ENCODE results near the gene ATOH1.

The ATOH1 gene

DNA sequence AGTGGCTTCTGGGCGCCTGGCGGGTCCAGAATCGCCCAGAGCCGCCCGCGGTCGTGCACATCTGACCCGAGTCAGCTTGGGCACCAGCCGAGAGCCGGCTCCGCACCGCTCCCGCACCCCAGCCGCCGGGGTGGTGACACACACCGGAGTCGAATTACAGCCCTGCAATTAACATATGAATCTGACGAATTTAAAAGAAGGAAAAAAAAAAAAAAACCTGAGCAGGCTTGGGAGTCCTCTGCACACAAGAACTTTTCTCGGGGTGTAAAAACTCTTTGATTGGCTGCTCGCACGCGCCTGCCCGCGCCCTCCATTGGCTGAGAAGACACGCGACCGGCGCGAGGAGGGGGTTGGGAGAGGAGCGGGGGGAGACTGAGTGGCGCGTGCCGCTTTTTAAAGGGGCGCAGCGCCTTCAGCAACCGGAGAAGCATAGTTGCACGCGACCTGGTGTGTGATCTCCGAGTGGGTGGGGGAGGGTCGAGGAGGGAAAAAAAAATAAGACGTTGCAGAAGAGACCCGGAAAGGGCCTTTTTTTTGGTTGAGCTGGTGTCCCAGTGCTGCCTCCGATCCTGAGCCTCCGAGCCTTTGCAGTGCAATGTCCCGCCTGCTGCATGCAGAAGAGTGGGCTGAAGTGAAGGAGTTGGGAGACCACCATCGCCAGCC lies at the start of gene ATOH1:
TSS of gene ATOH1 (plus strand) at position 422 of the 663 bp plus-strand sequence. CDS start at position 596, 174 bp downstream.
- peak; percentile 2 to 10 for DNase-seq
- no peak for TF ChIP-seq GATA1 (IDR thresholded peaks at IDR 0.05; ENCODE audit: low read depth, low read length)
- TF ChIP-seq POLR2A (IDR thresholded peaks at IDR 0.05; ENCODE audit: low read length): no peak

DNA sequence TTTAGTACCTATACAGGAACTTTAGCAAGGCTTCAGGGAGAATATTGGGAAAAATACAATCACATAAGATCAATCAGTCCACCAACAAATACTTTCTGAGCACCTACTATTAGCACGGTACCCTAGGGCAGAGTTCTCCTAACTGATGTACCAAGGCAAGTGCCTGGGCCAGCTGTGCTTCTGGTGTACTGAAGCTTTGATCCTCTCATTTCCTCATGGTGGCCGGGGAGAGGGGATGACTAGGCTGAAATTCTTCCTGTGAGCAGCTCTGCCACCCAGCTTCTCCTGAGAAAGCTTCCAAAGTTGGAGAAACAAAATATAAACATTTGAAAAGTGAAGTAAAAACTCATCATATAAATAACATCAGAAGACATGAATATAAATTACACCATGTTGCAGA lies 49.3 kb upstream of the ATOH1 start:
- TF ChIP-seq GATA1 (IDR thresholded peaks at IDR 0.05; ENCODE audit: low read depth, low read length) (no peak), POLR2A (IDR thresholded peaks at IDR 0.05; ENCODE audit: low read length) (no peak)
- DNase-seq: no peak

DNA sequence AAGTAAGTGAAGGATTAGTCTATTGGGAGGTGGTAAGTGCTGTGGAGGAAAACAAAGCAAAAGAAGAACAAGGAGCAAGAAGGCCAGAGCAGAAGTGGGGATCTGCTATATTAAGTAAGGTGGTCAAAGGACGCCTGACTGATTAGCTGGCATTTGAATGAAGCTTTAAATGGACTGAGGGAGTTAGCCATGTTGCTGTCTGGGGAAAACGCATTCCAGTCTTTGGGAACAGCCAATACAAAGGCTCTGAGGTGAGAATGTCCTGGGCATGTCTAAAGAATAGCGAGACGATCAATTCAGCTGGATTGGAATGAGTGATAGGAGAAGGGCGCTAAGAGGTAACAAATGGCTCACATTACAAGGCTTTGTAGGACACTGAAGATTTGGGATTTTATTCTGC lies 48.5 kb upstream of the ATOH1 start:
- DNase-seq: no peak

DNA sequence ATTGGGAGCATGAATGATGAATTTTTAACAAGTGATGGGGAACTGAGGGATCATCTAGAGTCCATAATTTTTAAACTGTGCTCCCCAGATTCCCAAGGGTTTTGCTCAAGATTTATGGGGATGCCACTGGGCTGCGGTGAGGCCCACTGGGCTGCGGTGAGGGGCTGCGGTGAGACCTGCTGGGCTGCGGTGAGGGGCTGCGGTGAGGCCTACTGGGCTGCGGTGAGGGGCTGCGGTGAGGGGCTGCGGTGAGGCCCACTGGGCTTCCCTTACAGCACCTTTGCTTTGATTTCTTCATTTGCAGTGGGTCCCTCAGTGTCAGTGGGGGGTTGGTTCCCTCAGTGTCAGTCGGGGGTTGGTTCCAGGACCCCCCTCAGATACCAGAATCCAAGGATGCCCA lies 47.4 kb upstream of the ATOH1 start:
- no peak for DNase-seq
- TF ChIP-seq GATA1 (IDR thresholded peaks at IDR 0.05; ENCODE audit: low read depth, low read length) (no peak), POLR2A (IDR thresholded peaks at IDR 0.05; ENCODE audit: low read length) (no peak)

More for the DNA sequence above, 48.5 kb upstream of the ATOH1 start:
- no peak for TF ChIP-seq POLR2A (IDR thresholded peaks at IDR 0.05; ENCODE audit: low read length)
- no peak for TF ChIP-seq GATA1 (IDR thresholded peaks at IDR 0.05; ENCODE audit: low read depth, low read length)

GRCh38 chr4:93786149-93786548 lies 42.4 kb upstream of the ATOH1 start:
- DNase-seq: no peak

DNA sequence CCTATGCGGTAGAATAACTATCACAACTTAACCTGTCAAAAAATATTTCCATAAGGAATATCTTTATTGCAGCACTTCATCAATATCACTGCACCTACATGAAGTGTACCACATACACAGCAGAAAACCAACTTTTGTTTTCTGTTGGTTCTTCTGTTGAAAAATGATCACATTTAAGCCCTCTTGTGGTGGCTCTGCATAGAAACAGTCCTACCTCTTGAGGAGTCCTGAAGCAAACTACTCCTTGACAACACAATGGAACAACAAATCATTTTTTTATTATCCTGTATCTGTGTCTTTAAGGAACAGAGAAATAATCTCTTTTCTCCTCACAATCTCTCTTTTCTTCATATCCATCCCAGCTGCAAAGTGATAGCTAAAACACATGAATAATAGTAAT lies 39.8 kb upstream of the ATOH1 start:
- DNase-seq: peak; percentile 4 to 10
- TF ChIP-seq POLR2A (IDR thresholded peaks at IDR 0.05; ENCODE audit: low read length) (no peak), GATA1 (IDR thresholded peaks at IDR 0.05; ENCODE audit: low read depth, low read length) (no peak)

More at GRCh38 chr4:93786149-93786548, 42.4 kb upstream of the ATOH1 start:
- TF ChIP-seq GATA1 (IDR thresholded peaks at IDR 0.05; ENCODE audit: low read depth, low read length): no peak
- no peak for TF ChIP-seq POLR2A (IDR thresholded peaks at IDR 0.05; ENCODE audit: low read length)

DNA sequence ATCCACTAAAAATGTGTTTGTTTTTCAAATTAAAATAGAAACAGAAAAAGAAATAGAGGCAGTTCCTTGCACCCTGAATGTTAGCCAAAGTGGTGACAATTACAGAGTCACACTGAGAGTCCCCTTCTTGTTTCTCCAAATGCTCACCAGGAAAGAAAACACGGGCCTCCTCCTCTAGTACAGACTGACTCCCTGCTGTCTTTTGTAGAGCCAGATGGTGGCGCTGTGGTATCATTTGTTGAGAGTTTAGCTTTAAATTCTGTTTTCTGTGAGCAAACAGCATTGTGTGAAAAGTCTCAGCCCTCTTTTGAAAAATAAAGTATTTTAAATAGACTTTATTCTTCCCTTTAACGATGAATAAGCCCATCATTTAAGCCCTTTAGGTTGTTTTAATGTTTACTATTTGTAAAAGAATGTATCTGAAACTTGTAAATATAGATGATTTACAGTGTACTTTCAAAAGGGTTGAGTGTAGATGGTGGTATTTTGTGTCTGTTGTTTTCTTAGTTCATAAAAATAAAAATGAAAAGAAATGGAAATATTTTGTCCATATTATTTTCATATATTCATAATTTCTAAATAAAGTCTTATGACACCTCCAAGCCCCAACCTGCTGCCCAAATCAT lies 36.9 kb upstream of the ATOH1 start:
- TF ChIP-seq POLR2A (IDR thresholded peaks at IDR 0.05; ENCODE audit: low read length): no peak
- TF ChIP-seq GATA1 (IDR thresholded peaks at IDR 0.05; ENCODE audit: low read depth, low read length): no peak
- peak; percentile 57 to 72 for DNase-seq

DNA sequence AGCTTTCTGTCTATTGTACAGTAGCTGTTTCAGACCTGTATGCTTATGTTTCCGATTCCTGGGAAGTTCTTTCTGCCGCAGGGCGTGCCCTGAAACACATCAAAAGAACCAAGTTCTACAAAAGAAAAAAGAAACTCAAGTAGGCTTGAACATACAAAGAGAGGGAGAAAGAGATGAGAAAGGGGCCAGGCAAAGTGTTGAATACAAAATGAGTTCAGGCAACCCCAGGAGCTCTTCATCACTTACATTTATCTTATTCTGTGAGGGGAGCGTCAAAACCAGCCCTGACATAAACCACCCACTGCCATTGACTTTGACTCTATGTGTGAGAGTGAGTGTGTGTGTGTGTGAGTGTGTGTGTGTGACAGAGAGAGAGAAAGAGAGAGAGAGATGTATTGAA lies 26.5 kb upstream of the ATOH1 start:
- TF ChIP-seq POLR2A (IDR thresholded peaks at IDR 0.05; ENCODE audit: low read length) (no peak), GATA1 (IDR thresholded peaks at IDR 0.05; ENCODE audit: low read depth, low read length) (no peak)
- DNase-seq: no peak

DNA sequence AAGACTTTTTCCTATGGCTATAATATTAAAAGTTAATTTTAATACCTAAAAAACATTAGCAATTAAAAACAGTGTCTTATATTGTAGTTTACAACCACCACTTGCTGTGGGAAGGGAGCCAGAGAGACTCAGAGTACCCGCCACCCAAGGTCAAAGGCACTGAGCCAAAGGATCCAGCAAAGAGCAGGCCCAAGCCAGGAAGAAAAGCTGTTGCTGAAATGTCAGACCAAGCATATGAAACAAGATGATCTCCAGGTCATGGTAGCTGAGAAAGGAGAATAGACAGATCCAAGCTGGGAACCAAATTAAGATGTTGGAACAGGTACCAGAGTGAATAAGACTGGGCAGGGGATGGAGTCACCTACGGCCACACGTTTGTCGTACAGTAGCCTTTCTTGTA lies 18.8 kb upstream of the ATOH1 start:
- no peak for DNase-seq
- no peak for TF ChIP-seq POLR2A (IDR thresholded peaks at IDR 0.05; ENCODE audit: low read length)
- no peak for TF ChIP-seq GATA1 (IDR thresholded peaks at IDR 0.05; ENCODE audit: low read depth, low read length)

DNA sequence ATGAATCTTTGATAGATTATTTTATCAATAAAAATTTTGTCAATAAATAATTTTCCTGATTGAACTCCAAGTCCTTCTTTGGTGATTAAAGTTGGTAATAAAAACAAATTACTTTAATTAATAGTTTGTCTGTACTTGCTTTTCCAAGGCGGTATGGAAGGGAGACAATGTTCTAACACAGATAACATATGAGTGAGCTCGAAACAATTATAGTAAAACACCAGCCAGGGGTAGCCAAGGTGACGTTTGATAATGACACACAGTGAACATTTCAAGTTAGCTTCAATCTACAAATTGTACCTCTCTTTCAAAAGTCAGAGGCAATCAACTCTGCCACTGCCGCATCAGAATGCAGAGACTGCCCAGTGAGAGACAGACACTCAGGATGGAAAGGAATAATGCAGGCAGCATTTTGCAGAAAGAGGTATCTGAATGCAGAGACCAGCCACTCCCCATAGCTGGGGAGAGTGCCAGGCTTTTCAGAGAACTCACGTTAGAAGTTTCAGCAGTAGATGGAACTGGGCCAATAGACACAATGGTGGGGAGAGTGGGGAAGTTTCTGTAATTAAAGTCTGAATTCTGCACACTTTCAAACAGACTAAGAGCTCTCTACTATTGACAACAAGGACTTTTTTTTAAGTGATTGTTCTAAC lies 18.1 kb upstream of the ATOH1 start:
- DNase-seq: no peak
- no peak for TF ChIP-seq GATA1 (IDR thresholded peaks at IDR 0.05; ENCODE audit: low read depth, low read length)
- no peak for TF ChIP-seq POLR2A (IDR thresholded peaks at IDR 0.05; ENCODE audit: low read length)

GRCh38 chr4:93813092-93813491 lies 15.5 kb upstream of the ATOH1 start:
- TF ChIP-seq POLR2A (IDR thresholded peaks at IDR 0.05; ENCODE audit: low read length): no peak
- TF ChIP-seq GATA1 (IDR thresholded peaks at IDR 0.05; ENCODE audit: low read depth, low read length): no peak
- DNase-seq: no peak

GRCh38 chr4:93814141-93814540 lies 14.4 kb upstream of the ATOH1 start:
- TF ChIP-seq POLR2A (IDR thresholded peaks at IDR 0.05; ENCODE audit: low read length) (no peak), GATA1 (IDR thresholded peaks at IDR 0.05; ENCODE audit: low read depth, low read length) (no peak)
- no peak for DNase-seq

DNA sequence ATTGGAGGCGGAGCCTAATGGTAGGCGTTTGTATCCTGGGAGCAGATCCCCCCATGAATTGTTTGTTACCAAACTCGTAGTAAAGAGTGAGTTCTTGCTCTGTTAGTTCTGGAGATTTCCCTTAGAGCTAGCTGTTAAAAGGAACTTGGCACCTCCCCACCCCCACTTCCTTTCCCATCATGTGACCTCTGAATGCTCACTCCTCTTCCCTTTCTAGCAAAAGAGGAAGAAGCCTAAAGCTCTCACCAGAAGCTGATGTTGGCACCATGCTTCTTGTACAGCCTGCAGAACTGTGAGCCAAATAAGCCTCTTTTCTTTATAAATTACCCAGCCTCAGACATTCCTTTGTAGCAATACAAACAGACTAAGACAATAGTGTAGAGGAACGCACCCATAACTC lies 13.8 kb upstream of the ATOH1 start:
- TF ChIP-seq POLR2A (IDR thresholded peaks at IDR 0.05; ENCODE audit: low read length) (no peak), GATA1 (IDR thresholded peaks at IDR 0.05; ENCODE audit: low read depth, low read length) (no peak)

DNA sequence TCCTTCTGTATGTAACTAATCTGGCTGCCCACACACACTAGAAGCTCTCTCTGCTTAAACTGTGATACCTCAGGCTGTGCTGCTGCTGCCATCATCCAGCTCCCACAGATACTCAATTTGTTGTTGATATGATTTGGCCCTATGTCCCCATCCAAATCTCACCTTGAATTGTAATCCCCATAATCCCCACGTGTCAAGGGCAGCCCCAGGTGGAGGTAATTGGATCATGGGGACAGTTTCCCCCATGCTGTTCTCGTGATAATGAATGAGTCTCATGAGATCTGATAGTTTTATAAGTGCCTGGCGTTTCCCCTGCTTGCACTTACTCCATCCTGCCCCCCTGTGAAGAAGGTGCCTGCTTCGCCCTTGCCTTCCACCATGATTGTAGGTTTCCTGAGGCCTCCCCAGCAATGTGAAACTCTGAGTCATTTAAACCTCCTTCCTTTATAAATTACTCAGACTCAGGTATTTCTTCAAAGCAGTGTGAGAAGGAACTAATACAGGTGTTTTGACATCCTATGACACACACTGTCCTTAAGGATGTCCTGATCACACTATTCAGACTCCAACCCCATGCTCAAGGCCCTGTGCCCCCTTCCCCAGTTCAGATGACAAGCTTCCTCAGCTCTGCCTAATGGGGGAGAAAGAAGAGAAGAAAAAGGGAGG lies 2.9 kb upstream of the ATOH1 start:
- no peak for TF ChIP-seq GATA1 (IDR thresholded peaks at IDR 0.05; ENCODE audit: low read depth, low read length)
- no peak for DNase-seq

More for the DNA sequence above, 13.8 kb upstream of the ATOH1 start:
- no peak for DNase-seq
